ENCODE results near the gene STEAP1B.

DNA sequence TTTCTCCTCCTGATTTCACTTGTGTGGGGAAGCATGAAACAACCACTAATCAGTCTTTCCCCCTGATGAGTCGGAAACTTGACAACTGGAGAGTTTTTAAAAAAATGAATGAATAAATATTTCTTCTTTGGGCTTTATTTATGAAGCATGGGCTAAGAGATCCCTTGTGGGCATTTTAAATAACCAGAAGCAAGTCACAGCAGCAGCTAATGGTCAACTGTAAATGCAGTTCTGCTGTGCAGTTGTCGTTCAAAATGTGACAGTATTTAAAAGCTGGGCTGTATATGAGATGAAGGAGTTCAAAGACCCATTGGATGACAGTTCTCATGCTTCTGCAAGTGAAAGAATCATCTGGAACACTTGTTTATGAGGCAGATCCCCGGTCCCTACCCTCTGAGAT is 54.1 kb downstream of the STEAP1B start:
- TF ChIP-seq, protein P1, sequence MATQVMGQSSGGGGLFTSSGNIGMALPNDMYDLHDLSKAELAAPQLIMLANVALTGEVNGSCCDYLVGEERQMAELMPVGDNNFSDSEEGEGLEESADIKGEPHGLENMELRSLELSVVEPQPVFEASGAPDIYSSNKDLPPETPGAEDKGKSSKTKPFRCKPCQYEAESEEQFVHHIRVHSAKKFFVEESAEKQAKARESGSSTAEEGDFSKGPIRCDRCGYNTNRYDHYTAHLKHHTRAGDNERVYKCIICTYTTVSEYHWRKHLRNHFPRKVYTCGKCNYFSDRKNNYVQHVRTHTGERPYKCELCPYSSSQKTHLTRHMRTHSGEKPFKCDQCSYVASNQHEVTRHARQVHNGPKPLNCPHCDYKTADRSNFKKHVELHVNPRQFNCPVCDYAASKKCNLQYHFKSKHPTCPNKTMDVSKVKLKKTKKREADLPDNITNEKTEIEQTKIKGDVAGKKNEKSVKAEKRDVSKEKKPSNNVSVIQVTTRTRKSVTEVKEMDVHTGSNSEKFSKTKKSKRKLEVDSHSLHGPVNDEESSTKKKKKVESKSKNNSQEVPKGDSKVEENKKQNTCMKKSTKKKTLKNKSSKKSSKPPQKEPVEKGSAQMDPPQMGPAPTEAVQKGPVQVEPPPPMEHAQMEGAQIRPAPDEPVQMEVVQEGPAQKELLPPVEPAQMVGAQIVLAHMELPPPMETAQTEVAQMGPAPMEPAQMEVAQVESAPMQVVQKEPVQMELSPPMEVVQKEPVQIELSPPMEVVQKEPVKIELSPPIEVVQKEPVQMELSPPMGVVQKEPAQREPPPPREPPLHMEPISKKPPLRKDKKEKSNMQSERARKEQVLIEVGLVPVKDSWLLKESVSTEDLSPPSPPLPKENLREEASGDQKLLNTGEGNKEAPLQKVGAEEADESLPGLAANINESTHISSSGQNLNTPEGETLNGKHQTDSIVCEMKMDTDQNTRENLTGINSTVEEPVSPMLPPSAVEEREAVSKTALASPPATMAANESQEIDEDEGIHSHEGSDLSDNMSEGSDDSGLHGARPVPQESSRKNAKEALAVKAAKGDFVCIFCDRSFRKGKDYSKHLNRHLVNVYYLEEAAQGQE (IDR thresholded peaks at IDR 0.05; ENCODE audit: low read depth): no peak
- TF ChIP-seq CREB1 (IDR thresholded peaks at IDR 0.05; ENCODE audit: low read depth) (no peak), RAD21 (IDR thresholded peaks at IDR 0.05; ENCODE audit: low read depth) (no peak), EP300 (IDR thresholded peaks at IDR 0.05; ENCODE audit: borderline replicate concordance) (no peak)

Data from Ishikawa (cell line).